GM23338 (cell line): Measurements from ENCODE around the gene NSD1. TPM values are rescaled to one million over a fixed set of nuclear protein-coding genes. Genes with fewer than 3 reads are reported as not detected.

Source experiments
- ATAC-seq: fragments of 200-7000 bp; cut with Tn5 transposase; 3 replicates; pipeline ENCODE4 v1.9.1; 2020
- DNase-seq: peaks from one replicate; pipeline ENCODE4 v3.0.0-alpha.2; 2015; ENCODE audit warnings: low spot score
- H2AFZ ChIP-seq: fragments of 200-600 bp; sonication (generic); 2 replicates; pipeline ENCODE4 v1.8.0; 2016; ENCODE audit warnings: antibody characterized with exemption, mild to moderate bottlenecking, moderate library complexity
- H3F3A ChIP-seq: fragments of 200-600 bp; sonication (generic); replicated peaks from 2 replicates; pipeline ENCODE4 v1.8.0; 2017; ENCODE audit warnings: antibody characterized with exemption, mixed run types, low read depth
- H3K27ac ChIP-seq: fragments of 200-600 bp; sonication (generic); 2 replicates; pipeline ENCODE4 v1.6.1; 2016; ENCODE audit warnings: low read depth
- H3K27me3 ChIP-seq: fragments of 200-600 bp; sonication (generic); 2 replicates; pipeline ENCODE4 v1.8.0; 2016; ENCODE audit warnings: mild to moderate bottlenecking, mixed run types, moderate library complexity; ENCODE audit not compliant: insufficient read depth
- H3K36me3 ChIP-seq: fragments of 200-600 bp; sonication (generic); 2 replicates; pipeline ENCODE4 v1.8.0; 2016; ENCODE audit warnings: mild to moderate bottlenecking; ENCODE audit not compliant: insufficient read depth
- H3K4me1 ChIP-seq: fragments of 200-600 bp; sonication (generic); 2 replicates; pipeline ENCODE4 v1.8.0; 2016; ENCODE audit warnings: mild to moderate bottlenecking, moderate library complexity; ENCODE audit not compliant: insufficient read depth
- H3K4me2 ChIP-seq: fragments of 200-600 bp; sonication (generic); 2 replicates; pipeline ENCODE4 v1.7.1; 2017; ENCODE audit warnings: mixed run types
- H3K4me3 ChIP-seq: fragments of 200-600 bp; sonication (generic); 2 replicates; pipeline ENCODE4 v1.6.1; 2016; ENCODE audit warnings: mixed run types
- H3K79me2 ChIP-seq: fragments of 200-600 bp; sonication (generic); replicated peaks from 2 replicates; pipeline ENCODE4 v1.8.0; 2017; ENCODE audit warnings: mild to moderate bottlenecking; ENCODE audit not compliant: insufficient read depth
- H3K9me2 ChIP-seq: fragments of 200-600 bp; sonication (generic); 2 replicates; pipeline ENCODE4 v1.8.0; 2017; ENCODE audit not compliant: insufficient read depth
- H4K20me1 ChIP-seq: fragments of 200-600 bp; sonication (generic); replicated peaks from 2 replicates; pipeline ENCODE4 v1.8.0; 2017; ENCODE audit warnings: mild to moderate bottlenecking; ENCODE audit not compliant: insufficient read depth
- H3K27ac Mint-ChIP-seq: 2 replicates; pipeline ENCODE4 v1.8.0; 2020; ENCODE audit warnings: inconsistent platforms, mild to moderate bottlenecking, moderate library complexity, mixed read lengths
- H3K27me3 Mint-ChIP-seq: 3 replicates; pipeline ENCODE4 v1.8.0; 2022; ENCODE audit warnings: low read depth, mild to moderate bottlenecking, moderate library complexity, mixed read lengths, inconsistent platforms; ENCODE audit not compliant: insufficient read depth, poor library complexity
- H3K36me3 Mint-ChIP-seq: 3 replicates; pipeline ENCODE4 v1.8.0; 2021; ENCODE audit warnings: low read depth, mild to moderate bottlenecking, inconsistent platforms, moderate library complexity, mixed read lengths
- H3K4me1 Mint-ChIP-seq: 3 replicates; pipeline ENCODE4 v1.8.0; 2020; ENCODE audit warnings: mild to moderate bottlenecking, inconsistent platforms, mixed read lengths
- H3K4me3 Mint-ChIP-seq: 3 replicates; pipeline ENCODE4 v1.8.0; 2021; ENCODE audit warnings: moderate library complexity, mild to moderate bottlenecking, inconsistent platforms, mixed read lengths
- H3K9me3 Mint-ChIP-seq: 3 replicates; pipeline ENCODE4 v1.8.0; 2020; ENCODE audit warnings: moderate library complexity, mild to moderate bottlenecking, inconsistent platforms, mixed read lengths
- ETS1 ChIP-seq: IDR thresholded peaks from 2 replicates; pipeline ENCODE4 v1.6.1; 2016; ENCODE audit warnings: antibody characterized with exemption
- EZH2 ChIP-seq: fragments of 200-600 bp; sonication (generic); IDR thresholded peaks from one replicate; pipeline ENCODE4 v1.8.0; 2017; ENCODE audit warnings: antibody characterized with exemption, mild to moderate bottlenecking, low read depth; ENCODE audit not compliant: unreplicated experiment
- ZNF331 ChIP-seq: fragments of 250-450 bp; sonication (Bioruptor Pico); IDR thresholded peaks from 2 replicates; pipeline ENCODE4 v1.5.0; 2020; ENCODE audit warnings: low read depth, mild to moderate bottlenecking, moderate library complexity
- polyA plus RNA-seq: library from polyadenylated mRNA; unstranded; fragments of >200 nt; fragmentation: Nextera tagmentation; extraction: Ambion mirVana; gene quantifications from 2 replicates; pipeline ENCODE4 v1.2.1, GENCODE V29; 2016
- total RNA-seq: library from RNA; depleted of rRNA; stranded (reverse); fragments of >200 nt; shearing (Covaris generic); gene quantifications from 2 replicates; pipeline ENCODE4 v1.2.3, GENCODE V29; 2014
- TF ChIP-seq, protein P1 (sequence below), 2 experiments: fragments of 200-600 bp in 1 of 2; sonication (generic) in 1 of 2; conservative IDR thresholded peaks; 2 replicates each; pipeline versions ENCODE4 v1.5.1 to v1.6.1; 2016 to 2017; ENCODE audit warnings: antibody characterized with exemption in 2 of 2, low read depth in 2 of 2, mild to moderate bottlenecking in 2 of 2, moderate library complexity in 1 of 2
- TF ChIP-seq, protein P2 (sequence below): fragments of 250-450 bp; sonication (Bioruptor Pico); IDR thresholded peaks from 2 replicates; pipeline ENCODE4 v1.5.0; 2020; ENCODE audit warnings: mild to moderate bottlenecking, moderate library complexity

The NSD1 gene
- total and polyA plus RNA-seq, 2 experiments from 2014 or later = 96.4 to 106 TPM

GRCh38 chr5:177315411-177315810 lies 181.8 kb downstream of the NSD1 start:
- Histone ChIP-seq H3K79me2 (no peaks in the 10 kb centered on the region), H3K36me3 (no peaks in the 10 kb centered on the region; the same call in 1 of the 2 replicates), H3K4me1 (peaks cover 11% of the 10 kb centered on the region), H3F3A (peaks cover 10% of the 10 kb centered on the region), H3K27ac (no peak overlapping the region), H4K20me1 (peaks cover 5% of the 10 kb centered on the region; the same call in 1 of the 2 replicates), H2AFZ (no peak overlapping the region), H3K27me3 (no peaks in the 10 kb centered on the region), H3K4me3 (no peak overlapping the region), H3K9me2 (no peaks in the 10 kb centered on the region), H3K4me2 (no peak overlapping the region)
- Mint-ChIP-seq H3K27ac (no peak overlapping the region), H3K9me3 (no peaks in the 10 kb centered on the region; the same call in 1 of the 3 replicates), H3K36me3 (no peaks in the 10 kb centered on the region; the same call in 2 of the 3 replicates), H3K4me3 (no peak overlapping the region), H3K27me3 (peaks cover 20% of the 10 kb centered on the region), H3K4me1 (peaks cover 14% of the 10 kb centered on the region)
- ATAC-seq (no peak), DNase-seq (no peak)
- no peak for TF ChIP-seq ZNF331 (CRISPR knock-in tag)
- TF ChIP-seq, protein P1, sequence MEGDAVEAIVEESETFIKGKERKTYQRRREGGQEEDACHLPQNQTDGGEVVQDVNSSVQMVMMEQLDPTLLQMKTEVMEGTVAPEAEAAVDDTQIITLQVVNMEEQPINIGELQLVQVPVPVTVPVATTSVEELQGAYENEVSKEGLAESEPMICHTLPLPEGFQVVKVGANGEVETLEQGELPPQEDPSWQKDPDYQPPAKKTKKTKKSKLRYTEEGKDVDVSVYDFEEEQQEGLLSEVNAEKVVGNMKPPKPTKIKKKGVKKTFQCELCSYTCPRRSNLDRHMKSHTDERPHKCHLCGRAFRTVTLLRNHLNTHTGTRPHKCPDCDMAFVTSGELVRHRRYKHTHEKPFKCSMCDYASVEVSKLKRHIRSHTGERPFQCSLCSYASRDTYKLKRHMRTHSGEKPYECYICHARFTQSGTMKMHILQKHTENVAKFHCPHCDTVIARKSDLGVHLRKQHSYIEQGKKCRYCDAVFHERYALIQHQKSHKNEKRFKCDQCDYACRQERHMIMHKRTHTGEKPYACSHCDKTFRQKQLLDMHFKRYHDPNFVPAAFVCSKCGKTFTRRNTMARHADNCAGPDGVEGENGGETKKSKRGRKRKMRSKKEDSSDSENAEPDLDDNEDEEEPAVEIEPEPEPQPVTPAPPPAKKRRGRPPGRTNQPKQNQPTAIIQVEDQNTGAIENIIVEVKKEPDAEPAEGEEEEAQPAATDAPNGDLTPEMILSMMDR (conservative IDR thresholded peaks at IDR 0.05; ENCODE audit: low read depth in 2 of 2) = no peak
- TF ChIP-seq, protein P2, sequence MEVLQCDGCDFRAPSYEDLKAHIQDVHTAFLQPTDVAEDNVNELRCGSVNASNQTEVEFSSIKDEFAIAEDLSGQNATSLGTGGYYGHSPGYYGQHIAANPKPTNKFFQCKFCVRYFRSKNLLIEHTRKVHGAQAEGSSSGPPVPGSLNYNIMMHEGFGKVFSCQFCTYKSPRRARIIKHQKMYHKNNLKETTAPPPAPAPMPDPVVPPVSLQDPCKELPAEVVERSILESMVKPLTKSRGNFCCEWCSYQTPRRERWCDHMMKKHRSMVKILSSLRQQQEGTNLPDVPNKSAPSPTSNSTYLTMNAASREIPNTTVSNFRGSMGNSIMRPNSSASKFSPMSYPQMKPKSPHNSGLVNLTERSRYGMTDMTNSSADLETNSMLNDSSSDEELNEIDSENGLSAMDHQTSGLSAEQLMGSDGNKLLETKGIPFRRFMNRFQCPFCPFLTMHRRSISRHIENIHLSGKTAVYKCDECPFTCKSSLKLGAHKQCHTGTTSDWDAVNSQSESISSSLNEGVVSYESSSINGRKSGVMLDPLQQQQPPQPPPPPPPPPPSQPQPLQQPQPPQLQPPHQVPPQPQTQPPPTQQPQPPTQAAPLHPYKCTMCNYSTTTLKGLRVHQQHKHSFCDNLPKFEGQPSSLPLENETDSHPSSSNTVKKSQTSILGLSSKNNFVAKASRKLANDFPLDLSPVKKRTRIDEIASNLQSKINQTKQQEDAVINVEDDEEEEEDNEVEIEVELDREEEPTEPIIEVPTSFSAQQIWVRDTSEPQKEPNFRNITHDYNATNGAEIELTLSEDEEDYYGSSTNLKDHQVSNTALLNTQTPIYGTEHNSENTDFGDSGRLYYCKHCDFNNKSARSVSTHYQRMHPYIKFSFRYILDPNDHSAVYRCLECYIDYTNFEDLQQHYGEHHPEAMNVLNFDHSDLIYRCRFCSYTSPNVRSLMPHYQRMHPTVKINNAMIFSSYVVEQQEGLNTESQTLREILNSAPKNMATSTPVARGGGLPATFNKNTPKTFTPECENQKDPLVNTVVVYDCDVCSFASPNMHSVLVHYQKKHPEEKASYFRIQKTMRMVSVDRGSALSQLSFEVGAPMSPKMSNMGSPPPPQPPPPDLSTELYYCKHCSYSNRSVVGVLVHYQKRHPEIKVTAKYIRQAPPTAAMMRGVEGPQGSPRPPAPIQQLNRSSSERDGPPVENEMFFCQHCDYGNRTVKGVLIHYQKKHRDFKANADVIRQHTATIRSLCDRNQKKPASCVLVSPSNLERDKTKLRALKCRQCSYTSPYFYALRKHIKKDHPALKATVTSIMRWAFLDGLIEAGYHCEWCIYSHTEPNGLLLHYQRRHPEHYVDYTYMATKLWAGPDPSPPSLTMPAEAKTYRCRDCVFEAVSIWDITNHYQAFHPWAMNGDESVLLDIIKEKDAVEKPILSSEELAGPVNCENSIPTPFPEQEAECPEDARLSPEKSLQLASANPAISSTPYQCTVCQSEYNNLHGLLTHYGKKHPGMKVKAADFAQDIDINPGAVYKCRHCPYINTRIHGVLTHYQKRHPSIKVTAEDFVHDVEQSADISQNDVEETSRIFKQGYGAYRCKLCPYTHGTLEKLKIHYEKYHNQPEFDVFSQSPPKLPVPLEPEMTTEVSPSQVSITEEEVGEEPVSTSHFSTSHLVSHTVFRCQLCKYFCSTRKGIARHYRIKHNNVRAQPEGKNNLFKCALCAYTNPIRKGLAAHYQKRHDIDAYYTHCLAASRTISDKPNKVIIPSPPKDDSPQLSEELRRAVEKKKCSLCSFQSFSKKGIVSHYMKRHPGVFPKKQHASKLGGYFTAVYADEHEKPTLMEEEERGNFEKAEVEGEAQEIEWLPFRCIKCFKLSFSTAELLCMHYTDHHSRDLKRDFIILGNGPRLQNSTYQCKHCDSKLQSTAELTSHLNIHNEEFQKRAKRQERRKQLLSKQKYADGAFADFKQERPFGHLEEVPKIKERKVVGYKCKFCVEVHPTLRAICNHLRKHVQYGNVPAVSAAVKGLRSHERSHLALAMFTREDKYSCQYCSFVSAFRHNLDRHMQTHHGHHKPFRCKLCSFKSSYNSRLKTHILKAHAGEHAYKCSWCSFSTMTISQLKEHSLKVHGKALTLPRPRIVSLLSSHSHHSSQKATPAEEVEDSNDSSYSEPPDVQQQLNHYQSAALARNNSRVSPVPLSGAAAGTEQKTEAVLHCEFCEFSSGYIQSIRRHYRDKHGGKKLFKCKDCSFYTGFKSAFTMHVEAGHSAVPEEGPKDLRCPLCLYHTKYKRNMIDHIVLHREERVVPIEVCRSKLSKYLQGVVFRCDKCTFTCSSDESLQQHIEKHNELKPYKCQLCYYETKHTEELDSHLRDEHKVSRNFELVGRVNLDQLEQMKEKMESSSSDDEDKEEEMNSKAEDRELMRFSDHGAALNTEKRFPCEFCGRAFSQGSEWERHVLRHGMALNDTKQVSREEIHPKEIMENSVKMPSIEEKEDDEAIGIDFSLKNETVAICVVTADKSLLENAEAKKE (CRISPR knock-in tag) = no peak

GRCh38 chr5:177316005-177316404 lies 182.4 kb downstream of the NSD1 start:
- H3K4me1 Mint-ChIP-seq = peaks cover 9% of the 10 kb centered on the region
- Histone ChIP-seq H4K20me1 (no peaks in the 10 kb centered on the region), H3F3A (peaks cover 10% of the 10 kb centered on the region), H3K9me2 (no peaks in the 10 kb centered on the region), H3K4me2 (no peak overlapping the region), H3K4me1 (peaks cover 6% of the 10 kb centered on the region; the same call in 1 of the 2 replicates), H3K27ac (no peak overlapping the region), H3K4me3 (no peak overlapping the region), H3K79me2 (no peaks in the 10 kb centered on the region), H3K36me3 (no peaks in the 10 kb centered on the region; the same call in 1 of the 2 replicates), H2AFZ (no peak overlapping the region), H3K27me3 (no peaks in the 10 kb centered on the region)
- H3K9me3 Mint-ChIP-seq = no peaks in the 10 kb centered on the region; the same call in 1 of the 3 replicates
- DNase-seq = no peak
- ATAC-seq = no peak
- H3K27me3 Mint-ChIP-seq = peaks cover 20% of the 10 kb centered on the region
- no peaks in the 10 kb centered on the region; the same call in 2 of the 3 replicates for H3K36me3 Mint-ChIP-seq
- no peak overlapping the region for H3K27ac Mint-ChIP-seq
- no peak overlapping the region for H3K4me3 Mint-ChIP-seq
- TF ChIP-seq EZH2 (no peak), ETS1 (no peak)
